Inferior parietal cortex (tissue), 1 donor: Measurements from ENCODE around the gene GRK7.
"Not testable (repeated sequence)": the region's sequence is repeated elsewhere in the genome, so short reads cannot be mapped to it uniquely, and the experiment has no call there.

Experiments used
- DNase-seq: peaks from one replicate; pipeline ENCODE4 v3.0.0-alpha.2; 2016; ENCODE audit errors: extremely low spot score

GRK7 gene

GRCh38 chr3:141795276-141795675 lies 32.1 kb downstream of the GRK7 start:
- DNase-seq: no peak

DNA sequence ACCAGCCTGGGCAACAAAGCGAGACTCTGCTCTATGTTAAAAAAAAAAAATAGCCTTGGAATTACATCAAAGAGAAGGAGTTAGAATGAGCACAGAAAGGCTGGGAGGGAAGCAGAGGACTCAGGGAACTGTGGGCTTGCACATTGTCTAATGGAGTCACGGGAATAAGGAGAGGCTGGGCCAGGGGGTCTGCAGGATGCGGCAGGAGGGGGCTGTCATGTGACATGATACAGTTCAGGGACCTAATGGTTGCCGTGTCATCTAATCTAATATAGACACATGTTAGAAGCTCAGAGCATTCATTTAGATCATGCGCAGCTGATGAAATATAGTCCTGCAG lies 32.5 kb downstream of the GRK7 start:
- DNase-seq: no peak

GRCh38 chr3:141796081-141796888 lies 33.1 kb downstream of the GRK7 start:
- no peak for DNase-seq

GRCh38 chr3:141796889-141797781 lies 33.9 kb downstream of the GRK7 start:
- no peak for DNase-seq

- DNase-seq: no peak
These were observed 34.7 kb downstream of the GRK7 start for GRCh38 chr3:141797819-141798447.

- DNase-seq: no peak
These were observed 35.2 kb downstream of the GRK7 start for GRCh38 chr3:141798448-141798845.

GRCh38 chr3:141802316-141803077 lies 39.3 kb downstream of the GRK7 start:
- no peak for DNase-seq

DNA sequence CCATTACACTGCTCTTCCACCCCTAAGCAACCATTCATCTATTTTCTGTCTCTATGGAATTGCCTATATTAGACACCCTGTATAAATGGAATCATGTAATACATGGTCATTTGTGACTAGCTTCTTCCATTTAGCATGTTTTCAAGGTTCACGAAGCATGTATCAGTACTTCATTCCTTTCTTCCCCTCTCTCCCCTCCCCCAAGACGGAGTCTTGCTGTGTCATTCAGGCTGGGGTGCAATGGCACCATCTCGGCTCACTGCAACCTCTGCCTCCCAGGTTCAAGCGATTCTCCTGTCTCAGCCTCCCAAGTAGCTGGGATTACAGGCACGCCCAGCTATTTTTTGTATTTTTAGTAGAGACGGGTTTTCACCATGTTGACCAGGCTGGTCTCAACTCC lies 40.3 kb downstream of the GRK7 start:
- not testable (repeated sequence) for DNase-seq

DNA sequence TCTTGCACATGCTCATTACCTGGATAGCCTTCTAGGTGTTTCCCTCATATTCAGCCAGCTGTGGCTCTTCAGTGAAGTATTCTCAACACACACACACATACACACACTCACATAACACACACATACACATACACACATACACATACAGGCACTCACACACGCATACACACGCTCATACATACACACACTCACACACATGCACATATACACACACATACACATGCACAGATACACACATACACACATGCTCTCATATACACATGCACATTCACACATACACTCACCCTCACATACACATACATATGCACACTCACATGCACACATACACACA lies 41.2 kb downstream of the GRK7 start:
- DNase-seq: no peak

DNA sequence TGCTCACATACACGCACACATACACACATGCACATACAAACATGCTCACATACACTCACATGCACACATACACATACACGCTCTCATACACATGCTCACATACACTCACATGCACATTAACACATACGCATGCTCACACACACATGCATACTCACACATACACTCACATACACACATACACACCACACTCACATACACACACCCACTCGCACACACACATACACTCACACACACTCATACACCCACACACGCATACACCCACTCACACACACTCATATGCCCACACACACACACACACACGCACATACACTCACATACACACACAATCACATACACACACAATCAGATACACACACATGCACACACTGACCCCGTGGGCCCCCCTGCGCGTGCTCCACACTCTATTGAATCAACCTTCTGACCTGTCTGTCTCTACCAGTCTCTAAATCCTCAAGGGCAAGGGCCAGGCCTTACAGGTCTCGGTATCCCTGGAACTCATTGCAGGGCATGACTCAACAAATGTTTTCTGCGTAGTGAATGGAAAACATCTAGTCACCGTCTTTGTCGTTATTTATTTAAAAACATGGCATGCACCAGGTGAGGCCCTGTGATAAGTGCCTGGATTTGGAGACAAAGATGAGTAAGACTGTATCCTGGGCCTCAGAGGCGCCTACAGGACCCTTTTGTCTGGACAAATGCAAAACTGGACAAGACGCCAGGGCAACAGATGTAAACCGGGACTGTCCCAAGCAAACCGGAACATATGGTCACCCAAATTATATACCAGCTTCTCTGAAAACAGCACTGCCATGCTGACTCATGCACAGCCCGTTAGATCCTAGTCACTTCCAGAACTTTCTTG lies 41.8 kb downstream of the GRK7 start:
- peak; percentile 18 for DNase-seq

GRCh38 chr3:141807277-141808033 lies 44.2 kb downstream of the GRK7 start:
- no peak for DNase-seq

DNA sequence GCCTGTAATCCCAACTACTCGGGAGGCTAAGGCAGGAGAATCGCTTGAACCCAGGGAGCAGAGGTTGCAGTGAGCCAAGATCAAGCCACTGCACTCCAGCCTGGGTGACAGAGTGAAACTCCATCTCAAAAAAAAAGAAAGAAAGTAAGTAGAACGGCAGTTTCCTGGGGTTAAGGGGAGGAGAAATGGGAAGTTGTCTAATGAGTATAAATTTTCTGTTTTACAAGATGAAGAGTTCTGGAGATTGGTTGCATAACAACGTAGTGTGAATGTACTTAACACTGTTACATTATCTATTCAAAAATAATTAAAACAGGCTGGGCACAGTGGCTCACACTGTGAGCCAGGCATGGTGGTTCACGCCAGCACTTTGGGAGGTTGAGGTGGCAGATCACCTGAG lies 45.4 kb downstream of the GRK7 start:
- DNase-seq: no peak

DNA sequence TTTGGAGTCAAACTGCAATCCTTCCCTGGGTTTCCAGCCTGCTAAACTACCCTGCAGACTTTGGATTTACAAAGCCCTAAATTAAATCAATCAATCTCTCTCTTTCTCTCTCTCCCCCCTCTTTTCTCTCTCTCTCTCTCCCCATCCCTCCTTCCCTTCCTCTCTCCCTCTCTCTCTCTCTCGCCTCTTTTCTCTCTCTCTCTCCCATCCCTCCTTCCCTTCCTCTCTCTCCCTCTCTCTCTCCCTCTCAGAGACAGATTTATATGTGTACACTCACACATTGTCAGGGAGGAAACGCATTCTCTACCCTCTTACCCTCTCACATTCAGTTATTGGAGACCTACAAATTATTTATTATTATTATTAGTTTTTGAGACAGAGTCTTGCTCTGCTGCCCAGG lies 47.0 kb downstream of the GRK7 start:
- no peak for DNase-seq

- DNase-seq: no peak
These were observed 48.1 kb downstream of the GRK7 start for GRCh38 chr3:141811348-141811747.

DNA sequence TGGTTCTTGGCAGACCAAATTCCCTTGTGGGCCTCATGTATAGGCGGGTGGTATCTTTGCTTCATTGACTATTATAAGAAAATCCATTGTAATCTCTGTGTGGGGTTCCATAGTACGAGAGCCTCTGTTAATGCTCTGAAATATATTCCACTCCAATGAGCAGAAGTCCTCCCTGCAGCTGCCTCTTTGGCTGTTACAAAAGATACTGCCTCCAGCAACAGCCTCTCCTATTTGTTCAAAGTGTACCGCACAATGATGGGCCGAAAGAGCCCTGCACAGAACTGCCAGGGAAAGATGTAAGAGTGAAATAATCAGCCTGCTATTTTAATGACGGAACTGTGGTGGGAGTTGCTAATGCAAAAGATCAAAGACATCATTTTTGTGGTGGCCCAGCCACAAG lies 48.9 kb downstream of the GRK7 start:
- no peak for DNase-seq

- DNase-seq: no peak
These were observed 49.4 kb downstream of the GRK7 start for GRCh38 chr3:141812586-141812985.
